Keratinocyte (primary cell): ENCODE results near the gene AMMECR1L. TPM values are rescaled to one million over a fixed set of nuclear protein-coding genes. Genes with fewer than 3 reads are reported as not detected.

ENCODE experiments used
- DNase-seq: peaks from one replicate; pipeline ENCODE4 v3.0.0-alpha.2; 2011; ENCODE audit warnings: low read depth, missing footprints, low spot score
- FAIRE-seq: peaks from 2 replicates; lab custom pipeline; 2011; peaks lifted over from hg19 to GRCh38; lab: Jason Lieb, UNC
- H2AFZ ChIP-seq: 2 replicates; pipeline ENCODE4 v1.6.0; 2012; ENCODE audit warnings: low read length, control low read depth, inconsistent platforms; ENCODE audit not compliant: control insufficient read depth
- H3K27ac ChIP-seq: 2 replicates; pipeline ENCODE4 v1.5.1; 2011; ENCODE audit warnings: low read length; ENCODE audit not compliant: control insufficient read depth, insufficient read depth
- H3K27me3 ChIP-seq: 3 replicates; pipeline ENCODE4 v1.6.0; 2011; ENCODE audit warnings: low read length; ENCODE audit not compliant: control insufficient read depth, insufficient read depth; ENCODE audit errors: extremely low read depth
- H3K36me3 ChIP-seq, 2 experiments: 2 replicates in 1 of 2; 3 replicates in 1 of 2; pipeline ENCODE4 v1.5.1; 2011; ENCODE audit warnings: low read length in 2 of 2, mild to moderate bottlenecking in 1 of 2; ENCODE audit not compliant: control insufficient read depth in 2 of 2, insufficient read depth in 2 of 2; ENCODE audit errors: extremely low read depth in 1 of 2
- H3K4me1 ChIP-seq: 3 replicates; pipeline ENCODE4 v1.5.1; 2011; ENCODE audit warnings: low read length; ENCODE audit not compliant: control insufficient read depth, insufficient read depth; ENCODE audit errors: extremely low read depth
- H3K4me2 ChIP-seq: 3 replicates; pipeline ENCODE4 v1.6.0; 2011; ENCODE audit warnings: low read depth, low read length; ENCODE audit not compliant: control insufficient read depth, insufficient read depth; ENCODE audit errors: extremely low read depth
- H3K4me3 ChIP-seq, 3 experiments: fragments of 200-600 bp in 1 of 3; sonication (generic) in 1 of 3; 2 replicates in 2 of 3; 3 replicates in 1 of 3; pipeline ENCODE4 v1.5.1; 2011 to 2016; ENCODE audit warnings: low read length in 3 of 3, mild to moderate bottlenecking in 3 of 3, control low read depth in 2 of 3, inconsistent platforms in 1 of 3, low read depth in 1 of 3, mixed read lengths in 1 of 3, mixed run types in 1 of 3, moderate library complexity in 1 of 3; ENCODE audit not compliant: control insufficient read depth in 2 of 3, insufficient read depth in 2 of 3; ENCODE audit errors: extremely low read depth in 1 of 3
- H3K79me2 ChIP-seq: 2 replicates; pipeline ENCODE4 v1.6.0; 2012; ENCODE audit warnings: low read length; ENCODE audit not compliant: control insufficient read depth, insufficient read depth
- H3K9ac ChIP-seq: 3 replicates; pipeline ENCODE4 v1.6.0; 2011; ENCODE audit warnings: low read length; ENCODE audit not compliant: control insufficient read depth, insufficient read depth; ENCODE audit errors: extremely low read depth
- H3K9me1 ChIP-seq: 3 replicates; pipeline ENCODE4 v1.6.0; 2011; ENCODE audit warnings: low read length; ENCODE audit not compliant: control insufficient read depth, insufficient read depth; ENCODE audit errors: extremely low read depth
- H3K9me3 ChIP-seq: 2 replicates; pipeline ENCODE4 v1.5.1; 2012; ENCODE audit warnings: low read depth, low read length; ENCODE audit not compliant: control insufficient read depth
- H4K20me1 ChIP-seq: 3 replicates; pipeline ENCODE4 v1.6.0; 2011; ENCODE audit warnings: low read length; ENCODE audit not compliant: control insufficient read depth, insufficient read depth; ENCODE audit errors: extremely low read depth
- CTCF ChIP-seq, 3 experiments: IDR thresholded peaks in 1 of 3; conservative IDR thresholded peaks in 1 of 3; optimal IDR thresholded peaks in 1 of 3; 2 replicates in 2 of 3; 3 replicates in 1 of 3; pipeline versions ENCODE3 to v1.5.1; 2011; ENCODE audit warnings: low read length in 3 of 3, mild to moderate bottlenecking in 3 of 3, moderate library complexity in 2 of 3, control low read depth in 1 of 3, inconsistent platforms in 1 of 3; ENCODE audit not compliant: insufficient read depth in 2 of 3; ENCODE audit errors: extremely low read depth in 1 of 3
- EZH2 ChIP-seq: IDR thresholded peaks from one replicate; pipeline ENCODE4 v1.6.1; 2012; ENCODE audit warnings: inconsistent platforms, mild to moderate bottlenecking, low read length, moderate library complexity
- dilution Hi-C: fragments of 300-500 bp; cut with MboI; formaldehyde crosslinking; loops from one replicate; pipeline ENCODE4 v1.7.0; 2020; ENCODE audit warnings: low sequenced_read_pairs; ENCODE audit not compliant: extremely low pct_ligation_motif_present
- polyA plus RNA-seq, 5 experiments: library from polyadenylated mRNA; depleted of rRNA in 3 of 5; stranded (reverse) in 3 of 5; stranded (forward) in 1 of 5; unstranded in 1 of 5; fragments of >200 nt; gene quantifications; 1 replicate in 1 of 5; 2 replicates in 3 of 5; 3 replicates in 1 of 5; pipeline versions ENCODE4 v1.2.1 to v1.2.3, GENCODE V29; 2011 to 2012; ENCODE audit warnings: missing spikeins in 2 of 5, low read depth in 1 of 5, low replicate concordance in 1 of 5

AMMECR1L gene
- polyA plus RNA-seq, 1 donor (not counting 4 experiments of a cell fraction or from before 2014, with no cell fraction given), result 16.8 TPM

GRCh38 chr2:127872354-127872753 is 13.4 kb downstream of the AMMECR1L start:
- dilution Hi-C loops, result no loop called here
- Histone ChIP-seq H3K9ac (no peak overlapping the region), H2AFZ (no peak overlapping the region), H3K79me2 (peaks cover 68% of the 10 kb centered on the region), H3K36me3 (peaks cover 28 to 40% of the 10 kb centered on the region in 2 experiments), H3K4me1 (no peaks in the 10 kb centered on the region), H3K27ac (no peak overlapping the region), H4K20me1 (peaks cover 21% of the 10 kb centered on the region), H3K9me1 (peaks cover 6% of the 10 kb centered on the region), H3K4me3 (no peak overlapping the region), H3K9me3 (no peaks in the 10 kb centered on the region), H3K4me2 (no peak overlapping the region), H3K27me3 (no peaks in the 10 kb centered on the region)
- FAIRE-seq, result no peak
- DNase-seq, result no peak
- TF ChIP-seq CTCF (optimal IDR thresholded peaks at IDR 0.05 in 1 of 3, IDR thresholded peaks at IDR 0.05 in 1 of 3, conservative IDR thresholded peaks at IDR 0.05 in 1 of 3; ENCODE audit: extremely low read depth in 1 of 3, insufficient read depth in 2 of 3, low read length in 3 of 3) (no peak), EZH2 (no peak)

GRCh38 chr2:127865926-127866325 is 19.8 kb downstream of the AMMECR1L start:
- Histone ChIP-seq H3K36me3 (peaks cover 38 to 48% of the 10 kb centered on the region in 2 experiments), H3K9ac (no peak overlapping the region), H3K4me2 (no peak overlapping the region), H3K4me1 (no peaks in the 10 kb centered on the region), H3K9me1 (no peaks in the 10 kb centered on the region), H3K79me2 (peaks cover 11% of the 10 kb centered on the region), H3K4me3 (no peak overlapping the region), H3K27ac (no peak overlapping the region), H2AFZ (no peak overlapping the region), H3K27me3 (no peaks in the 10 kb centered on the region), H3K9me3 (no peaks in the 10 kb centered on the region), H4K20me1 (peaks cover 3% of the 10 kb centered on the region)
- no peak for FAIRE-seq
- DNase-seq, result no peak
- no peak for TF ChIP-seq EZH2
- no peak for TF ChIP-seq CTCF (optimal IDR thresholded peaks at IDR 0.05 in 1 of 3, IDR thresholded peaks at IDR 0.05 in 1 of 3, conservative IDR thresholded peaks at IDR 0.05 in 1 of 3; ENCODE audit: extremely low read depth in 1 of 3, insufficient read depth in 2 of 3, low read length in 3 of 3)
- dilution Hi-C loops, result no loop called here
